SK-N-SH (cell line): ENCODE data around the gene PRICKLE2.

Experiments used
- GABPA ChIP-seq: IDR thresholded peaks from 2 replicates; pipeline ENCODE4 v1.4.0; 2012; ENCODE audit warnings: low read depth, mild to moderate bottlenecking
- POLR2AphosphoS5 ChIP-seq: IDR thresholded peaks from 2 replicates; pipeline ENCODE4 v1.6.1; 2012; ENCODE audit warnings: low read depth, low read length
- RFX5 ChIP-seq: IDR thresholded peaks from 2 replicates; pipeline ENCODE4 v1.6.1; 2012; ENCODE audit warnings: mild to moderate bottlenecking, improper control_type of control experiment, low read length
- TF ChIP-seq, protein P1 (sequence below): fragments of 200-600 bp; sonication (generic); IDR thresholded peaks from 2 replicates; pipeline ENCODE4 v1.6.1; 2017; ENCODE audit warnings: antibody characterized with exemption, mild to moderate bottlenecking, moderate library complexity
- TF ChIP-seq, protein P2 (sequence below): IDR thresholded peaks from 2 replicates; pipeline ENCODE4 v1.6.1; 2012; ENCODE audit warnings: mild to moderate bottlenecking, low read depth, low read length, moderate library complexity

DNA sequence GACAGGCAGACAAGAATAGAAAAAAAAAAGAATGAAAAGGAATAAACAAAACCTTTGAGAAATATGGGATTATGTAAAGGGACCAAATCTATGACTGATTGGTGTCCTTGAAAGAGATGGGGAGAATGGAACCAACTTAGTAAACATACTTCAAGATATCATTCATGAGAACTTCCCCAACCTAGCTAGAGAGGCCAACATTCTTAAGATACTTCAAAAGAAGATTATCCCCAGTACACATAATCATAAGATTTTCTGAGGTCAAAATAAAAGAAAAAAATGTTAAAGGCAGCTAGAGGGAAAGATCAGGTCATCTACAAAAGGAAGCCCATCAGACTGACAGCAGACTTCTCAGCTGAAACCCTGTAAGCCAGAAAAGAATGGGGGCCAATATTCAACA, 110.6 kb downstream of the PRICKLE2 start:
- TF ChIP-seq, protein P1, sequence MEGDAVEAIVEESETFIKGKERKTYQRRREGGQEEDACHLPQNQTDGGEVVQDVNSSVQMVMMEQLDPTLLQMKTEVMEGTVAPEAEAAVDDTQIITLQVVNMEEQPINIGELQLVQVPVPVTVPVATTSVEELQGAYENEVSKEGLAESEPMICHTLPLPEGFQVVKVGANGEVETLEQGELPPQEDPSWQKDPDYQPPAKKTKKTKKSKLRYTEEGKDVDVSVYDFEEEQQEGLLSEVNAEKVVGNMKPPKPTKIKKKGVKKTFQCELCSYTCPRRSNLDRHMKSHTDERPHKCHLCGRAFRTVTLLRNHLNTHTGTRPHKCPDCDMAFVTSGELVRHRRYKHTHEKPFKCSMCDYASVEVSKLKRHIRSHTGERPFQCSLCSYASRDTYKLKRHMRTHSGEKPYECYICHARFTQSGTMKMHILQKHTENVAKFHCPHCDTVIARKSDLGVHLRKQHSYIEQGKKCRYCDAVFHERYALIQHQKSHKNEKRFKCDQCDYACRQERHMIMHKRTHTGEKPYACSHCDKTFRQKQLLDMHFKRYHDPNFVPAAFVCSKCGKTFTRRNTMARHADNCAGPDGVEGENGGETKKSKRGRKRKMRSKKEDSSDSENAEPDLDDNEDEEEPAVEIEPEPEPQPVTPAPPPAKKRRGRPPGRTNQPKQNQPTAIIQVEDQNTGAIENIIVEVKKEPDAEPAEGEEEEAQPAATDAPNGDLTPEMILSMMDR, result no peak
- TF ChIP-seq, protein P2, sequence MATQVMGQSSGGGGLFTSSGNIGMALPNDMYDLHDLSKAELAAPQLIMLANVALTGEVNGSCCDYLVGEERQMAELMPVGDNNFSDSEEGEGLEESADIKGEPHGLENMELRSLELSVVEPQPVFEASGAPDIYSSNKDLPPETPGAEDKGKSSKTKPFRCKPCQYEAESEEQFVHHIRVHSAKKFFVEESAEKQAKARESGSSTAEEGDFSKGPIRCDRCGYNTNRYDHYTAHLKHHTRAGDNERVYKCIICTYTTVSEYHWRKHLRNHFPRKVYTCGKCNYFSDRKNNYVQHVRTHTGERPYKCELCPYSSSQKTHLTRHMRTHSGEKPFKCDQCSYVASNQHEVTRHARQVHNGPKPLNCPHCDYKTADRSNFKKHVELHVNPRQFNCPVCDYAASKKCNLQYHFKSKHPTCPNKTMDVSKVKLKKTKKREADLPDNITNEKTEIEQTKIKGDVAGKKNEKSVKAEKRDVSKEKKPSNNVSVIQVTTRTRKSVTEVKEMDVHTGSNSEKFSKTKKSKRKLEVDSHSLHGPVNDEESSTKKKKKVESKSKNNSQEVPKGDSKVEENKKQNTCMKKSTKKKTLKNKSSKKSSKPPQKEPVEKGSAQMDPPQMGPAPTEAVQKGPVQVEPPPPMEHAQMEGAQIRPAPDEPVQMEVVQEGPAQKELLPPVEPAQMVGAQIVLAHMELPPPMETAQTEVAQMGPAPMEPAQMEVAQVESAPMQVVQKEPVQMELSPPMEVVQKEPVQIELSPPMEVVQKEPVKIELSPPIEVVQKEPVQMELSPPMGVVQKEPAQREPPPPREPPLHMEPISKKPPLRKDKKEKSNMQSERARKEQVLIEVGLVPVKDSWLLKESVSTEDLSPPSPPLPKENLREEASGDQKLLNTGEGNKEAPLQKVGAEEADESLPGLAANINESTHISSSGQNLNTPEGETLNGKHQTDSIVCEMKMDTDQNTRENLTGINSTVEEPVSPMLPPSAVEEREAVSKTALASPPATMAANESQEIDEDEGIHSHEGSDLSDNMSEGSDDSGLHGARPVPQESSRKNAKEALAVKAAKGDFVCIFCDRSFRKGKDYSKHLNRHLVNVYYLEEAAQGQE, result no peak
- no peak for TF ChIP-seq POLR2AphosphoS5
- no peak for TF ChIP-seq GABPA
- TF ChIP-seq RFX5, result no peak
